GM12874 (cell line): ENCODE results near the gene NTRK2.

Experiments used
- TF ChIP-seq, protein P1 (sequence below): IDR thresholded peaks from 2 replicates; pipeline ENCODE4 v1.5.1; 2011; ENCODE audit warnings: low read depth, mild to moderate bottlenecking, control low read depth, low read length, moderate library complexity; ENCODE audit not compliant: insufficient read depth

Gene NTRK2

DNA sequence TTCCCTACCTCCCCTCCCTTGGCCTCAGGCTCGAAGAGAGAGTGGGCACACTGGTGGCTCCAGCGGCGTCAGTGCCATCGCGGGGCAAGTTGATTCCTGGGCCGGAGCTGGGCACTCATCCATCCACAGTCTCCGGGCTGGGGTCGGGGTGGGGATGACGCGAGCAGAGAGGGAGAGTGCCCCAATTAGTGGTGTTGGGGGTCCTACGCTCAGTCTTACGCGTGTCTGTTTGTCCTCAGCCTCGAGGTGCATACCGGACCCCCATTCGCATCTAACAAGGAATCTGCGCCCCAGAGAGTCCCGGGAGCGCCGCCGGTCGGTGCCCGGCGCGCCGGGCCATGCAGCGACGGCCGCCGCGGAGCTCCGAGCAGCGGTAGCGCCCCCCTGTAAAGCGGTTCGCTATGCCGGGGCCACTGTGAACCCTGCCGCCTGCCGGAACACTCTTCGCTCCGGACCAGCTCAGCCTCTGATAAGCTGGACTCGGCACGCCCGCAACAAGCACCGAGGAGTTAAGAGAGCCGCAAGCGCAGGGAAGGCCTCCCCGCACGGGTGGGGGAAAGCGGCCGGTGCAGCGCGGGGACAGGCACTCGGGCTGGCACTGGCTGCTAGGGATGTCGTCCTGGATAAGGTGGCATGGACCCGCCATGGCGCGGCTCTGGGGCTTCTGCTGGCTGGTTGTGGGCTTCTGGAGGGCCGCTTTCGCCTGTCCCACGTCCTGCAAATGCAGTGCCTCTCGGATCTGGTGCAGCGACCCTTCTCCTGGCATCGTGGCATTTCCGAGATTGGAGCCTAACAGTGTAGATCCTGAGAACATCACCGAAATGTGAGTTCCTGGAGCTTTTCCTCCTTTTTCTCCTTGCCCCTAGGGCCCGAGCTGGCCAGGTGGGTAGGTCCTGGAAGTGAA, 861 bp downstream of the NTRK2 start:
- TF ChIP-seq, protein P1, sequence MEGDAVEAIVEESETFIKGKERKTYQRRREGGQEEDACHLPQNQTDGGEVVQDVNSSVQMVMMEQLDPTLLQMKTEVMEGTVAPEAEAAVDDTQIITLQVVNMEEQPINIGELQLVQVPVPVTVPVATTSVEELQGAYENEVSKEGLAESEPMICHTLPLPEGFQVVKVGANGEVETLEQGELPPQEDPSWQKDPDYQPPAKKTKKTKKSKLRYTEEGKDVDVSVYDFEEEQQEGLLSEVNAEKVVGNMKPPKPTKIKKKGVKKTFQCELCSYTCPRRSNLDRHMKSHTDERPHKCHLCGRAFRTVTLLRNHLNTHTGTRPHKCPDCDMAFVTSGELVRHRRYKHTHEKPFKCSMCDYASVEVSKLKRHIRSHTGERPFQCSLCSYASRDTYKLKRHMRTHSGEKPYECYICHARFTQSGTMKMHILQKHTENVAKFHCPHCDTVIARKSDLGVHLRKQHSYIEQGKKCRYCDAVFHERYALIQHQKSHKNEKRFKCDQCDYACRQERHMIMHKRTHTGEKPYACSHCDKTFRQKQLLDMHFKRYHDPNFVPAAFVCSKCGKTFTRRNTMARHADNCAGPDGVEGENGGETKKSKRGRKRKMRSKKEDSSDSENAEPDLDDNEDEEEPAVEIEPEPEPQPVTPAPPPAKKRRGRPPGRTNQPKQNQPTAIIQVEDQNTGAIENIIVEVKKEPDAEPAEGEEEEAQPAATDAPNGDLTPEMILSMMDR, result no peak

DNA sequence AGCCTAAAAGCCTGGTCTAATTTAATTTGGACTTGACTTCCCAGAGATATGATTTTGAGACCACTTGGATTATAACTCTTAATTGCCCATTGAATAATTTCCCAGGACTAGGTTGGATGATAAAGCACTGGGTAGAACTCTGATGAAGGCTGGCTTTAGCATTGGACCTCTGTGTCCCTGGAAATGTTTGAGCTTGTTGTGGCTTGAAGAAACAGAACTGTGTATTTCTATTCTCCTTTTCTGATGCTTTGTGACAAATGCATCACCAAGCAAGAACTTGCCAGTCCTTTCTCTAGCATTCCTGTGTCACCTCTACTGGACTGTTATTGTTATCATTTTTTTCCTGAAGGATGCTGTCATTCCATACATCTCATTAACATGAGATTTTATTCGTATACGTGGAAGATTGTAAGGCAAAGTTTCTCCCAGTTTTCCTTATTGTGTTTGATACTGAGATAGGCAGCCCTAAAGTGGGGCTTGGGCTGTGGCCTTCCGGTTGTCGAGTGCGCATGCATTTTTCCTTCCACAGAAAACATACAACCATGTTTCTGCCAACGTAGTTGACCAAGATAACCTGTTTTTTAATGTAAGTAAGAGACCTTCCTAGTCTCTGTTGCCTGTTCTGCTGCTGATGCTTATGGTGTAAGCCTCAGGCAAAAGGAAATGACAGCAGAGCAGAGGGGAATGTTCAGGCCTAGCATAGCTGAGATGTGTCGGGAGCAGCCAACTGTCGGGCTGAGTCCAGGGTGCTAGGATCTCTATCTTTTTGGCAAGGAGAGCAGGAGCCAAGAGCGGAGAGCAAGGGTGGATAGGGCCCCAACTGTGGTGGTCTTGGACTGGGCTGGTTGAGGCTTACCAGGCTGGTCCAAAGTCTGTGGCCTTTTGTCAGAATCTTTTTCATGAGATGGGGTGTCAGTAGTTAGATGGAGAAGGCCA, 2.3 kb downstream of the NTRK2 start:
- TF ChIP-seq, protein P1, result no peak

DNA sequence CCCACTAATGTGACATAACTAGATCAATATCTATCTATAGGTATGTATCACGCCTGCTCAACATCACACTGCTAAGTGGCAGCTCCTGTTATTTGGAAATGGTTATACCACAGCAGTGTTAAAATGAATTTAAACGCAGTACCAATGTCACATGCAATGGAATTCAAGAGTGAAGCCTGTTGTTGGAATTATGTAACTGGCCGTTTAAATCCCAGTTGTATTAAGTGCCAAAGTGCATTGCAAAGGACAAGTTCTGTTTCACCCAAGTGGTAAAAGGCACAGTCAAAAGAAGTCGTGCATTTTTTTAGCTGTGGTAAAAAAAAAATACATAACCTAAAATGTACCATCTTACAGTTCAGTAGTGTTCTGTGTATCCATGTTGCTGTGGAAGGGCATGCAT, 4.3 kb downstream of the NTRK2 start:
- TF ChIP-seq, protein P1, result no peak

DNA sequence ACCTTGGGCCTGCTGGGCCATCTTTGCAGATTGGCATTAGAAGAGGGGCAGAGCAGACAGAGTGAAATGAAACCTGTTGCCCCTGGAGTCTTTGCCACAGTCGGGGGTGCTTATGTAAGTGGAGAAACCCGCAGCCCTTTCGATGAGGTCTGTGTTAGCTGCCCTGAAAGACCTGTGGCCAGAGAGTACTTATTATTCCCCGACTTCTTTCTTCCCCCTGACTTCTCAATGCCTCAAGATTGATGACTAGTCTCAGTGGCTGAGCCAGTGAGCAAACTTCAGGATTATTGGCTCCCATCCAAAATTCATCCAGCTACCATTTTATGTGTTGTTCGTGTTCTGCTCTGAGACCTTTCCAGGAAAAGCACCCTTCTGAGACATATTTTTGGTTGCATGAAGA, 7.6 kb downstream of the NTRK2 start:
- TF ChIP-seq, protein P1, result no peak

DNA sequence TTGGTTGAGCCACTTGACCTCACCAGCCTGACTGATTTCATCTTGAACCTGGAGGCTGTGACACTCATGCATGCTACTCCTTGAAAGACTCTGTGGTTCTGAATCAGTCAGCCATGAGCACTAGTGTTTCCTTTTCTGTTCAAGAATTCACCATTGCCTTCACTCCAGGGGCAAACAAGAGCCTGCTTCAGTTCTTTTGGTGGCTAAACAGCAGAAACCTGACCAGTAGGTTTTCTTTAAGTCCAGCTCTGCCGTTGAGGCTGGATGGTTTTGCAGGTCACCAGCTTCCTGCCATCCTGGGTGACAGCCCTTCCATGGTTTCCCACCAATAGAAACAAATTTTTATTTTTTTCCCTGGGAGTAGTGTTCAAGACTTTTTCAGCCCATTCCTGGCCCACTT, 10.0 kb downstream of the NTRK2 start:
- TF ChIP-seq, protein P1, result no peak

DNA sequence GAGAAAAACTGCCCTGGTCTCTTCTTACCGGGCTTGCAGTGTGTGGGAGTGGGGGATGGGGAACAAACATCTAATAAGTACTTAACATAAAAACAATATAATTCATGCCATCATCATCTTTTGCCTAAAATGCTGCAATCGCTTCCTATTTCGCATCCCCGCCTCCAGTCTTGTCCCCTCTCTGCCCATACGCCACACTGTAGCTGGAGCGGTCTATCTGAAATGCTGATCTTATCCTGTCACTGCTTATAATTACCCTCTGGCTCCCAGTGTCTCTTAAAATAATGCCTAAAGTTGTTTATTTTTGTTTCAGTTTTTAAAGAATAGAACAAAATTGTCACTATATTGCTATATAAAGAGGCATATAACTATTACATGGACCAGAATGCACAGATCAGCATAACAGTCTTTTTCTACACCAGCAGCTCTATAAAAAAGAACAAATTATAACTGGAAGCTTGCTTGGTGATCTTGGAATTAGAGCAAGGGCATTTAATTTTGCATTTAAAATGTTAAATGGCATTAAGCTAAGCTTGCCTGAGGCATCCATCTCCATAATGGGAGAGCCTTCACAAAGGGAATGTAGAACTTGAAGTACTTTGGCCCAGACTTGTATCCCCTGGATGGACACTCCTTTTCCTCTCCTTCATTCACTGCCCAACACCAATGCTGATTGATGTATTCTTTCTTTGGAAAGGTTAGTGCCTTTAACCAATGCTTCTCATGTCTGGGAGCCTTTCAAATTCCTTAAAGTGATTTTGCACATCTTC, 12.2 kb downstream of the NTRK2 start:
- TF ChIP-seq, protein P1, result no peak
